ENCODE data around the gene NUP153.

DNA sequence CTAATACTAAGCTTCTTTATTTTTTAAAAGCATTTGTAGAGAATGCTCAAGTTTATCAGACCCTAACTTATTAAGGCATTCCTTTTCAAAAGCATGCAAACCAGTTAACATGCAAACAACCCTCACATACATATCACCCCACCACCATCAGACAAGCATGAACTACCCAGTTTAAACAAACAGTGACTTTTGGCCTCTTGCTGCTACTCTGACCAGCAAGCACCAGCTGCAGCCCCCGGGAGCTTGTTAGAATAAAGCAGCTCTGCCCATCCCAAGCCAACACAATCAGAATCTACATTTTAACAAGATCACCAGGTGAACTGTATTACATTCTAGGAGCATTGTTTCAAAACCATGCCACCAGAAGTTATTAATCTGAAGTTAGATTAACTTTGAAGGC is 5.9 kb upstream of the NUP153 start:
- TF ChIP-seq, protein P1, sequence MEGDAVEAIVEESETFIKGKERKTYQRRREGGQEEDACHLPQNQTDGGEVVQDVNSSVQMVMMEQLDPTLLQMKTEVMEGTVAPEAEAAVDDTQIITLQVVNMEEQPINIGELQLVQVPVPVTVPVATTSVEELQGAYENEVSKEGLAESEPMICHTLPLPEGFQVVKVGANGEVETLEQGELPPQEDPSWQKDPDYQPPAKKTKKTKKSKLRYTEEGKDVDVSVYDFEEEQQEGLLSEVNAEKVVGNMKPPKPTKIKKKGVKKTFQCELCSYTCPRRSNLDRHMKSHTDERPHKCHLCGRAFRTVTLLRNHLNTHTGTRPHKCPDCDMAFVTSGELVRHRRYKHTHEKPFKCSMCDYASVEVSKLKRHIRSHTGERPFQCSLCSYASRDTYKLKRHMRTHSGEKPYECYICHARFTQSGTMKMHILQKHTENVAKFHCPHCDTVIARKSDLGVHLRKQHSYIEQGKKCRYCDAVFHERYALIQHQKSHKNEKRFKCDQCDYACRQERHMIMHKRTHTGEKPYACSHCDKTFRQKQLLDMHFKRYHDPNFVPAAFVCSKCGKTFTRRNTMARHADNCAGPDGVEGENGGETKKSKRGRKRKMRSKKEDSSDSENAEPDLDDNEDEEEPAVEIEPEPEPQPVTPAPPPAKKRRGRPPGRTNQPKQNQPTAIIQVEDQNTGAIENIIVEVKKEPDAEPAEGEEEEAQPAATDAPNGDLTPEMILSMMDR (IDR thresholded peaks at IDR 0.05) = no peak
- TF ChIP-seq POLR2A (IDR thresholded peaks at IDR 0.05) = no peak

Measured in sigmoid colon (tissue), 3 donors.